ENCODE data around the gene NPTX2. TPM values are rescaled to one million over a fixed set of nuclear protein-coding genes. Genes with fewer than 3 reads are reported as not detected.

Gene NPTX2, protein sequence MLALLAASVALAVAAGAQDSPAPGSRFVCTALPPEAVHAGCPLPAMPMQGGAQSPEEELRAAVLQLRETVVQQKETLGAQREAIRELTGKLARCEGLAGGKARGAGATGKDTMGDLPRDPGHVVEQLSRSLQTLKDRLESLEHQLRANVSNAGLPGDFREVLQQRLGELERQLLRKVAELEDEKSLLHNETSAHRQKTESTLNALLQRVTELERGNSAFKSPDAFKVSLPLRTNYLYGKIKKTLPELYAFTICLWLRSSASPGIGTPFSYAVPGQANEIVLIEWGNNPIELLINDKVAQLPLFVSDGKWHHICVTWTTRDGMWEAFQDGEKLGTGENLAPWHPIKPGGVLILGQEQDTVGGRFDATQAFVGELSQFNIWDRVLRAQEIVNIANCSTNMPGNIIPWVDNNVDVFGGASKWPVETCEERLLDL
- total RNA-seq: 1 to 10 TPM; 2.3 to 4.8 (median 3.6) TPM

DNA sequence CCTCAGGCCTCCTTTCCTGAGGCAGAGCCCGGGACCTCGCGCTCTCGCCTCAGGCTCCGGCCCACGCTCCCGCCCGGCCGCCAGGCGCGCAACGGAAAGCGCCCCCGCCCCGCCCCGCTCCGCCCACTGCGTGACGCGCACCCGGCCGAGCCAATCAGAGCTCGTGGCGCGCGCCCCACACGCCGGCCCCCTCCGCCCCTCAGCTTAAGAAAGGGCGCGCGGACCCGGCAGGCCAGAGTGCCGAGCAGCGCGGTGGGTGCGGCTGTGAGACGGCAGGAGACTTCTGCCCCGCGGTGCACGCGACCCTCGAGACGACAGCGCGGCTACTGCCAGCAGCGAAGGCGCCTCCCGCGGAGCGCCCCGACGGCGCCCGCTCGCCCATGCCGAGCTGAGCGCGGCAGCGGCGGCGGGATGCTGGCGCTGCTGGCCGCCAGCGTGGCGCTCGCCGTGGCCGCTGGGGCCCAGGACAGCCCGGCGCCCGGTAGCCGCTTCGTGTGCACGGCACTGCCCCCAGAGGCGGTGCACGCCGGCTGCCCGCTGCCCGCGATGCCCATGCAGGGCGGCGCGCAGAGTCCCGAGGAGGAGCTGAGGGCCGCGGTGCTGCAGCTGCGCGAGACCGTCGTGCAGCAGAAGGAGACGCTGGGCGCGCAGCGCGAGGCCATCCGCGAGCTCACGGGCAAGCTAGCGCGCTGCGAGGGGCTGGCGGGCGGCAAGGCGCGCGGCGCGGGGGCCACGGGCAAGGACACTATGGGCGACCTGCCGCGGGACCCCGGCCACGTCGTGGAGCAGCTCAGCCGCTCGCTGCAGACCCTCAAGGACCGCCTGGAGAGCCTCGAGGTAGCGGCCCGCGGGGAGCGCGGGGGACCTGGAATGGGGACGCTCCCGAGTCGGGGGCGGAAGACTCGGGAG, at the start of gene NPTX2:
NPTX2 (plus strand) TSS at position 235 of the 909 bp plus-strand sequence; CDS start at position 412, 177 bp downstream.
- no peaks in the 10 kb centered on the region for H3K27me3 ChIP-seq
- peaks cover 0 to 8% of the 10 kb centered on the region in 2 donors for H3K4me1 ChIP-seq
- DNase-seq: no peak
- no peaks in the 10 kb centered on the region for H3K9me3 ChIP-seq
- H3K27ac ChIP-seq: no peak within 1 kb of the TSS
- no peak for TF ChIP-seq POLR2A (IDR thresholded peaks at IDR 0.05)
- 2% methylated on average over 31 of the region's 130 CpGs; no CpG with 5 or more reads in 1 of the 2 donors for WGBS, 2 donors
- H3K4me3 ChIP-seq (replicated peaks in 1 of 3): no peak within 1 kb of the TSS
- intact Hi-C loops (cut with DNase I): no loop called here
- no peaks in the 10 kb centered on the region for H3K36me3 ChIP-seq

DNA sequence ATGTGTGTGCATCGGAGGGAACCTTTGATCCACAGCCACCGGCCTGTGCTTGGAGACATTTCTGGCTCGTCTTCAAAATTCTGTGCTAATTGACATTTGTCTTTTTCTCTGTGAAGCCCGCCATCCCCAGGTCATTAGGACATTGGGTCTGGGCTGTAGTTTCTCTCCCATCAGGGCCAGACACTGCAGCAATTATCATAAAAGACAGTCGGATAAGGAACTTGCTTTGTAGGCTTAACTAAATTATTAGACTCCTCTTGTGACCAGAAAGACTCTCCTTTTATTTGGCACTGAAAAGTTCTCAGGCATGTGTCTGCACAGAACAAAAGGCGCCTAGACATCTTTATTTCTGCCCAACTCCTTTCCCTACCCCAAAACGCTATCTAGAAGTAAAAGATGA, 49.1 kb upstream of the NPTX2 start:
- 84 to 87% methylated on average over 7 of the region's 7 CpGs for WGBS, 2 donors
- H3K27me3 ChIP-seq: no peaks in the 10 kb centered on the region
- intact Hi-C loops (cut with DNase I): no loop called here
- H3K27ac ChIP-seq: no peak overlapping the region
- no peak overlapping the region for H3K4me3 ChIP-seq (replicated peaks in 1 of 3)
- no peaks in the 10 kb centered on the region for H3K4me1 ChIP-seq
- DNase-seq: no peak
- TF ChIP-seq, protein P1, sequence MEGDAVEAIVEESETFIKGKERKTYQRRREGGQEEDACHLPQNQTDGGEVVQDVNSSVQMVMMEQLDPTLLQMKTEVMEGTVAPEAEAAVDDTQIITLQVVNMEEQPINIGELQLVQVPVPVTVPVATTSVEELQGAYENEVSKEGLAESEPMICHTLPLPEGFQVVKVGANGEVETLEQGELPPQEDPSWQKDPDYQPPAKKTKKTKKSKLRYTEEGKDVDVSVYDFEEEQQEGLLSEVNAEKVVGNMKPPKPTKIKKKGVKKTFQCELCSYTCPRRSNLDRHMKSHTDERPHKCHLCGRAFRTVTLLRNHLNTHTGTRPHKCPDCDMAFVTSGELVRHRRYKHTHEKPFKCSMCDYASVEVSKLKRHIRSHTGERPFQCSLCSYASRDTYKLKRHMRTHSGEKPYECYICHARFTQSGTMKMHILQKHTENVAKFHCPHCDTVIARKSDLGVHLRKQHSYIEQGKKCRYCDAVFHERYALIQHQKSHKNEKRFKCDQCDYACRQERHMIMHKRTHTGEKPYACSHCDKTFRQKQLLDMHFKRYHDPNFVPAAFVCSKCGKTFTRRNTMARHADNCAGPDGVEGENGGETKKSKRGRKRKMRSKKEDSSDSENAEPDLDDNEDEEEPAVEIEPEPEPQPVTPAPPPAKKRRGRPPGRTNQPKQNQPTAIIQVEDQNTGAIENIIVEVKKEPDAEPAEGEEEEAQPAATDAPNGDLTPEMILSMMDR (IDR thresholded peaks at IDR 0.05): no peak
- TF ChIP-seq POLR2A (IDR thresholded peaks at IDR 0.05): no peak
- H3K36me3 ChIP-seq: no peaks in the 10 kb centered on the region
- no peaks in the 10 kb centered on the region for H3K9me3 ChIP-seq

DNA sequence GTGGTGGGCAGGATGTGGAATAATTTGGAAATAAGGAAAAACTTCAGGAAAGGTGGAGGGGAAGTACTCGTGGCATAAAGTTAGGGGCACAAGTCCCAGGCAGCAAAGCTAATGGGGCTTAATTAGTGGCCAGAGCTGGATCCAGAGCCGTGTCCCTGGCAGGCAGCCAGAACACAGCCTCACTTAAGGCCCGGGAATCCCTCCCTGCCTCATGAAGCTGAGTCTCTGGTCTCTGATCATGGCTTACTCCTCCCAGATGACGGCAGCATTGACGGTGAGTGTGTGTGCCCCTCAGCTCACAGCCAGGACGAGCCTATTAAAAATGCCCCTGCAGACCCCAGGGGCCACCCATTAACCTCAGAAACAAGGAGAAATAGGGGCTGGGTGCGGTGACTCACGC, 48.2 kb upstream of the NPTX2 start:
- Histone ChIP-seq H3K4me3 (replicated peaks in 1 of 3) (no peak overlapping the region), H3K4me1 (no peaks in the 10 kb centered on the region), H3K27me3 (no peaks in the 10 kb centered on the region), H3K27ac (no peak overlapping the region), H3K9me3 (no peaks in the 10 kb centered on the region), H3K36me3 (no peaks in the 10 kb centered on the region)
- 56 to 69% methylated on average over 8 of the region's 8 CpGs for WGBS, 2 donors
- DNase-seq: no peak
- TF ChIP-seq, protein P1 (IDR thresholded peaks at IDR 0.05): no peak
- intact Hi-C loops (cut with DNase I): no loop called here

DNA sequence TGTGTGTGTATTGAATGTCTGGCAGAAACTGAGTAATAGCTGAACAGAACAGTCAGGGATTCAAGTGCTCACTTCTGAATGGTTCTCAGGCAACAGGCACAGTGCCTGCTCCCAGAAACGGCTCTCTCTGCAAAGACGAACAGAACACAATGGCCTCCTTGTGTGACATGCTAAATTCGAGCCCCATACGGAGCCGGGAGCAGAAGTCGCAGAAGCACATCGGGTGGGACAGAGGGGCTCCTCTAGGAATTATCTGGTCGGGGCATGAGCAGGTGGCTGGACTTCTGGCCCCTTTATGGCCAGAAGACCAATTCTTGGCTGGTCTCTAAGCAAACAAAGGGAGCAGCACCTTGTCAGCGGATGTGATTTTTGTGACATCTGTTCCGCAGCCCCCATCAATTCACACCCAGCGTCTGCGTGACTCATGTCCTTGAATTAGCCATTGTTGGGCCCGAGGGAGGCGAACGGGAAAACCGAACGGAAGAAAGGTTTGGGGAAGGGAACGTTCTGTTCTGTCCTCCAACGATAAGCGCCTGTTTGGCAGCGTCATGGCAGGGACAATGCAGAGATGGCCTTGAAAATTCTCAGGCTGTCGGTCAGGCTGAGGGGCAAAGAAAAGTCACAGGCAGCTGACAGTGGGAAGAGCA, 47.3 kb upstream of the NPTX2 start:
- 64% methylated on average over 22 of the region's 22 CpGs for WGBS, 2 donors
- no peak for DNase-seq
- H3K9me3 ChIP-seq: no peaks in the 10 kb centered on the region
- H3K27ac ChIP-seq: no peak overlapping the region
- H3K36me3 ChIP-seq: no peaks in the 10 kb centered on the region
- H3K4me1 ChIP-seq: no peaks in the 10 kb centered on the region
- H3K27me3 ChIP-seq: no peaks in the 10 kb centered on the region
- no peak overlapping the region for H3K4me3 ChIP-seq (replicated peaks in 1 of 3)
- TF ChIP-seq, protein P1 (IDR thresholded peaks at IDR 0.05): no peak
- no peak for TF ChIP-seq POLR2A (IDR thresholded peaks at IDR 0.05)
- intact Hi-C loops (cut with DNase I): no loop called here

GRCh38 chr7:98571006-98571405, 46.1 kb upstream of the NPTX2 start:
- intact Hi-C loops (cut with DNase I): no loop called here
- Histone ChIP-seq H3K4me3 (replicated peaks in 1 of 3) (no peak overlapping the region), H3K27ac (no peak overlapping the region), H3K27me3 (no peaks in the 10 kb centered on the region), H3K4me1 (no peaks in the 10 kb centered on the region), H3K36me3 (no peaks in the 10 kb centered on the region), H3K9me3 (no peaks in the 10 kb centered on the region)
- 83 to 84% methylated on average over 5 of the region's 5 CpGs for WGBS, 2 donors
- TF ChIP-seq, protein P1 (IDR thresholded peaks at IDR 0.05): no peak
- no peak for TF ChIP-seq POLR2A (IDR thresholded peaks at IDR 0.05)
- DNase-seq: no peak
